Caco-2 (cell line): ENCODE measurements around the gene SERINC5. TPM values are rescaled to one million over a fixed set of nuclear protein-coding genes. Genes with fewer than 3 reads are reported as not detected.

Experiments
- BruUV-seq: library from RNA; stranded (reverse); fragments of 400-500 nt; replicated peaks from 2 replicates; lab custom pipeline; 2021; lab: Mats Ljungman, UMichigan
- CTCF ChIA-PET: fragments of 300-600 bp; sonication (Branson Sonifier 250); formaldehyde crosslinking; loops from one replicate; lab custom pipeline; 2022; ENCODE audit warnings: antibody characterized with exemption; lab: Charles Lee
- POLR2A ChIA-PET: fragments of 300-600 bp; sonication (Branson Sonifier 250); formaldehyde crosslinking; loops from one replicate; lab custom pipeline; 2022; ENCODE audit warnings: antibody characterized with exemption; lab: Charles Lee
- DNase-seq, 2 experiments: peaks; one replicate each; pipeline versions ENCODE4 v3.0.0 to v3.0.0-alpha.2; 2020 to 2022
- H3K27me3 ChIP-seq: replicated peaks from 2 replicates; pipeline ENCODE4 v1.6.0; 2011; ENCODE audit warnings: low read length; ENCODE audit not compliant: control insufficient read depth, insufficient read depth
- H3K36me3 ChIP-seq: 2 replicates; pipeline ENCODE4 v1.5.1; 2011; ENCODE audit warnings: low read length; ENCODE audit not compliant: control insufficient read depth, insufficient read depth
- H3K4me1 ChIP-seq: fragments of 250-450 bp; sonication (Bioruptor Pico); 2 replicates; pipeline ENCODE4 v1.5.1; 2020; ENCODE audit warnings: mild to moderate bottlenecking
- H3K4me3 ChIP-seq: 2 replicates; pipeline ENCODE4 v1.5.1; 2011; ENCODE audit warnings: low read depth, mild to moderate bottlenecking, control low read depth, low read length
- H3K9me3 ChIP-seq: fragments of 250-450 bp; sonication (Bioruptor Pico); 2 replicates; pipeline ENCODE4 v1.5.1; 2020; ENCODE audit warnings: mild to moderate bottlenecking, moderate library complexity
- H3K27ac Mint-ChIP-seq: one replicate; pipeline ENCODE4 v1.8.0; 2022; ENCODE audit warnings: mixed read lengths; ENCODE audit not compliant: unreplicated experiment
- H3K27me3 Mint-ChIP-seq: one replicate; pipeline ENCODE4 v1.8.0; 2022; ENCODE audit warnings: mixed read lengths; ENCODE audit not compliant: insufficient read depth, unreplicated experiment
- H3K36me3 Mint-ChIP-seq: one replicate; pipeline ENCODE4 v1.8.0; 2022; ENCODE audit warnings: mild to moderate bottlenecking, mixed read lengths; ENCODE audit not compliant: insufficient read depth, unreplicated experiment
- H3K4me1 Mint-ChIP-seq: one replicate; pipeline ENCODE4 v1.8.0; 2022; ENCODE audit warnings: low read depth, mixed read lengths; ENCODE audit not compliant: unreplicated experiment
- H3K4me3 Mint-ChIP-seq: one replicate; pipeline ENCODE4 v1.8.0; 2022; ENCODE audit warnings: mild to moderate bottlenecking, moderate library complexity, mixed read lengths; ENCODE audit not compliant: unreplicated experiment
- H3K9me3 Mint-ChIP-seq: one replicate; pipeline ENCODE4 v1.8.0; 2022; ENCODE audit warnings: mixed read lengths; ENCODE audit not compliant: unreplicated experiment
- intact Hi-C: fragments of 100-400 bp; cut with micrococcal nuclease; formaldehyde crosslinking; loops from one replicate; pipeline ENCODE4 v1.10.0; 2022; ENCODE audit not compliant: unreplicated experiment
- total RNA-seq: library from RNA; stranded (reverse); gene quantifications from 2 replicates; pipeline ENCODE4 v1.2.3, GENCODE V29; 2022
- TF ChIP-seq, protein P1 (sequence below), 2 experiments: fragments of 200-600 bp in 1 of 2; IDR thresholded peaks; 1 replicate in 1 of 2; 2 replicates in 1 of 2; pipeline versions ENCODE4 v1.5.1 to v1.8.0; 2011 to 2022; ENCODE audit warnings: antibody characterized with exemption in 1 of 2, control low read depth in 1 of 2, inconsistent platforms in 1 of 2, low read depth in 1 of 2, low read length in 1 of 2, mild to moderate bottlenecking in 1 of 2, moderate library complexity in 1 of 2; ENCODE audit not compliant: insufficient read depth in 1 of 2, severe bottlenecking in 1 of 2, unreplicated experiment in 1 of 2

Gene SERINC5
- total RNA-seq, 1 experiment from 2014 or later: 225 TPM

DNA sequence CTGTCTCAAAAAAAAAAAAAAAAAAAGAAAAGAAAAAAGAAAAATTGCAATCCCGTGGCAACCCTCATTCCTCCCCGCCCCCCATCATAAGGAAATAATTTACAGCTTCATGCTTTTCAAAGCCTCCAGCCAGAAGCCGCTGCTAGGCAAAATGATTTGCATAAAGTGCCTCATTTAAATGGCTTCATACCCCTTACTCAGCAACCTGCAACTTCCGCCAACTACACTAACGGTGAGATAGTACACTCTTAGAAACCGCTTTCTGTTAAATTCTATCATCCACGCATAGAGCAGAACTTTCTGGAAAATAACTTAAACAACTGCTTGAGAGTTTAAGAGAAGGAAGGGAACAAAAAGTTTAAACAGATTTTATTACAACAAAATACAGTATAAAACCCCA lies 17.8 kb downstream of the SERINC5 start:
- 0 out of 2 replicates have a peak, but pooled peaks cover 5% of the 10 kb centered on the region for H3K4me1 ChIP-seq
- no peak for DNase-seq
- peaks cover 5% of the 10 kb centered on the region for H3K36me3 ChIP-seq
- TF ChIP-seq, protein P1, sequence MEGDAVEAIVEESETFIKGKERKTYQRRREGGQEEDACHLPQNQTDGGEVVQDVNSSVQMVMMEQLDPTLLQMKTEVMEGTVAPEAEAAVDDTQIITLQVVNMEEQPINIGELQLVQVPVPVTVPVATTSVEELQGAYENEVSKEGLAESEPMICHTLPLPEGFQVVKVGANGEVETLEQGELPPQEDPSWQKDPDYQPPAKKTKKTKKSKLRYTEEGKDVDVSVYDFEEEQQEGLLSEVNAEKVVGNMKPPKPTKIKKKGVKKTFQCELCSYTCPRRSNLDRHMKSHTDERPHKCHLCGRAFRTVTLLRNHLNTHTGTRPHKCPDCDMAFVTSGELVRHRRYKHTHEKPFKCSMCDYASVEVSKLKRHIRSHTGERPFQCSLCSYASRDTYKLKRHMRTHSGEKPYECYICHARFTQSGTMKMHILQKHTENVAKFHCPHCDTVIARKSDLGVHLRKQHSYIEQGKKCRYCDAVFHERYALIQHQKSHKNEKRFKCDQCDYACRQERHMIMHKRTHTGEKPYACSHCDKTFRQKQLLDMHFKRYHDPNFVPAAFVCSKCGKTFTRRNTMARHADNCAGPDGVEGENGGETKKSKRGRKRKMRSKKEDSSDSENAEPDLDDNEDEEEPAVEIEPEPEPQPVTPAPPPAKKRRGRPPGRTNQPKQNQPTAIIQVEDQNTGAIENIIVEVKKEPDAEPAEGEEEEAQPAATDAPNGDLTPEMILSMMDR (IDR thresholded peaks at IDR 0.05; ENCODE audit: insufficient read depth in 1 of 2, low read depth in 1 of 2, low read length in 1 of 2, severe bottlenecking in 1 of 2, unreplicated experiment in 1 of 2): no peak
- H3K9me3 Mint-ChIP-seq: peaks cover 4% of the 10 kb centered on the region
- no peak overlapping the region for H3K27ac Mint-ChIP-seq
- ChIA-PET POLR2A (no interaction called here), CTCF (no interaction called here)
- H3K36me3 Mint-ChIP-seq: peaks cover 80% of the 10 kb centered on the region
- BruUV-seq: no TSS peak
- H3K4me3 Mint-ChIP-seq: no peak overlapping the region
- H3K4me1 Mint-ChIP-seq: peaks cover 18% of the 10 kb centered on the region
- H3K27me3 Mint-ChIP-seq: no peaks in the 10 kb centered on the region
- H3K9me3 ChIP-seq: peaks cover 14% of the 10 kb centered on the region
- no peaks in the 10 kb centered on the region for H3K27me3 ChIP-seq
- intact Hi-C loops: no loop called here
- H3K4me3 ChIP-seq: no peak overlapping the region

DNA sequence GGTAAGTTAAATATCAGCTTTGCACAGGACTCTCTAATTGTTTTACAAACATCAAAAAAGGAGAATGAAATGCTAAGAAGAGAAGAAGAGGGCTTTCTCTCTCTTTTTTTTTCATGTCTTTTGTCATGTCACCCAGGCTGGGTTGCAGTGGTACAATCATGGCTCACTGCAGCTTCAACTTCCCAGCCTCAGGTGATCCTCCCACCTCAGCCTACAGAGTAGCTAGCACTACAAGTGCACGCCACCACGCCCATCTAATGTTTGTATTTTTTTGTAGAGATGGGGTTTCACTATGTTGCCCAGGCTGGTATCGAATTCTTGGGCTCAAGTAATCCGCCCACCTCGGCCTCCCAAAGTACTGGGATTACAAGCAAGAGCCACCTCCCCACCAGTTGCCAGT lies 18.6 kb downstream of the SERINC5 start:
- H3K4me3 ChIP-seq: no peak overlapping the region
- peaks cover 3% of the 10 kb centered on the region for H3K36me3 ChIP-seq
- H3K36me3 Mint-ChIP-seq: peaks cover 80% of the 10 kb centered on the region
- POLR2A ChIA-PET: no interaction called here
- H3K27me3 Mint-ChIP-seq: no peaks in the 10 kb centered on the region
- no peaks in the 10 kb centered on the region for H3K27me3 ChIP-seq
- no peak overlapping the region for H3K27ac Mint-ChIP-seq
- CTCF ChIA-PET: no interaction called here
- no peaks in the 10 kb centered on the region for H3K9me3 Mint-ChIP-seq
- BruUV-seq: no TSS peak
- H3K4me1 ChIP-seq: 0 out of 2 replicates have a peak, but pooled peaks cover 5% of the 10 kb centered on the region
- peaks cover 18% of the 10 kb centered on the region for H3K4me1 Mint-ChIP-seq
- peaks cover 6% of the 10 kb centered on the region for H3K9me3 ChIP-seq
- no peak for DNase-seq
- intact Hi-C loops: no loop called here
- H3K4me3 Mint-ChIP-seq: no peak overlapping the region
- TF ChIP-seq, protein P1 (IDR thresholded peaks at IDR 0.05; ENCODE audit: insufficient read depth in 1 of 2, low read depth in 1 of 2, low read length in 1 of 2, severe bottlenecking in 1 of 2, unreplicated experiment in 1 of 2): no peak

DNA sequence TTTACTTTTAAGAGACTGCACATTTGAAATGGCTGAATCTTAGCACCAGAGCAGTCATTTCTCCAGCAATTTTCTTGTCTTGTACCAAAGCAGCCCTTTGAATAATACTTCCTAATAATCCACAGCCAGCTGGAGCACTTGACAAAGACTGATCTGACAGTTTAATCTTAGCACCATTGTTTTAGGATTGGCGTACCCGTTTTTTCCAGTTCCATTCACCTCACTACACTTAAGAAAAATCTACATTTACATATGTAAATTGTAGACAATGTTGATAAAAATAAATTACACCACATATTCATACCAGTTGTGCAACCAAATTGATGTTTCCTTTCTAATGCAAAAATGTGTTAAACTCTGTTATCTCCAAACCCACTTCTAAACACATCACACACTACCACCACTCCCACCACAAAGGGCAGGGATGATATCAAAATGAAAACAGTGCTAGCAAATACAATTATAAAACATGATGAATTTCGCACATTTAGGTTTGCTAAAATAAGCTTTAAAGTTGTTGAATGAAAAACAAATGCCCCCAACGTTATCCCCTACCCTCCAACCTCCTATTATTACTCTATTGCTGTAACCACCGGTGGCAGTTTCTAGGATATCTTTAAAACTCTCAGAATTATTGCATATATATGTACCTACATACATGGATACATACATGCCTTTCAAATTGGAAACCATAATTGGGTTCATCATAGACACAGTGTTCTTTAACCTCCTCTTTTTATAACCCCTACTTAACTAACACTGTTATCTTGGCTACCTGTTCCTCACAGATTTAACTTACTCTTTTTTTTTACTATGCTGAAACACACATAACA lies 21.5 kb downstream of the SERINC5 start:
- H3K4me3 Mint-ChIP-seq: no peak overlapping the region
- Histone ChIP-seq H3K4me1 (peaks cover 14% of the 10 kb centered on the region), H3K4me3 (no peak overlapping the region), H3K27me3 (no peaks in the 10 kb centered on the region), H3K9me3 (no peaks in the 10 kb centered on the region), H3K36me3 (no peaks in the 10 kb centered on the region; the same call in 1 of the 2 replicates)
- no peaks in the 10 kb centered on the region for H3K9me3 Mint-ChIP-seq
- intact Hi-C loops: no loop called here
- H3K27me3 Mint-ChIP-seq: no peaks in the 10 kb centered on the region
- ChIA-PET POLR2A (no interaction called here), CTCF (no interaction called here)
- H3K27ac Mint-ChIP-seq: no peak overlapping the region
- BruUV-seq: no TSS peak
- DNase-seq: no peak
- H3K4me1 Mint-ChIP-seq: peaks cover 25% of the 10 kb centered on the region
- peaks cover 72% of the 10 kb centered on the region for H3K36me3 Mint-ChIP-seq
- TF ChIP-seq, protein P1 (IDR thresholded peaks at IDR 0.05; ENCODE audit: insufficient read depth in 1 of 2, low read depth in 1 of 2, low read length in 1 of 2, severe bottlenecking in 1 of 2, unreplicated experiment in 1 of 2): no peak
